AG09319 (cell line): ENCODE results near the gene FRAS1.

Experiments used
- DNase-seq: peaks from one replicate; pipeline ENCODE4 v3.0.0-alpha.2; 2010; ENCODE audit warnings: low read depth; ENCODE audit errors: extremely low read depth
- CTCF ChIP-seq: IDR thresholded peaks from 2 replicates; pipeline ENCODE4 v1.5.1; 2011; ENCODE audit warnings: low read depth, mild to moderate bottlenecking, inconsistent platforms, low read length, moderate library complexity

Gene FRAS1

GRCh38 chr4:78342125-78342524 lies 285.0 kb downstream of the FRAS1 start:
- TF ChIP-seq CTCF: no peak
- no peak for DNase-seq

GRCh38 chr4:78343682-78344081 lies 286.6 kb downstream of the FRAS1 start:
- TF ChIP-seq CTCF: no peak
- no peak for DNase-seq

- no peak for TF ChIP-seq CTCF
- no peak for DNase-seq
These were observed 288.1 kb downstream of the FRAS1 start for GRCh38 chr4:78345237-78345636.

GRCh38 chr4:78346222-78346621 lies 289.1 kb downstream of the FRAS1 start:
- DNase-seq: no peak
- no peak for TF ChIP-seq CTCF

- no peak for TF ChIP-seq CTCF
- DNase-seq: no peak
These were observed 290.4 kb downstream of the FRAS1 start for GRCh38 chr4:78347527-78347926.

- no peak for TF ChIP-seq CTCF
- no peak for DNase-seq
These were observed 296.8 kb downstream of the FRAS1 start for GRCh38 chr4:78353921-78354320.

- DNase-seq: no peak
- no peak for TF ChIP-seq CTCF
These were observed 297.7 kb downstream of the FRAS1 start for GRCh38 chr4:78354782-78355181.

- no peak for DNase-seq
- no peak for TF ChIP-seq CTCF
These were observed 298.2 kb downstream of the FRAS1 start for GRCh38 chr4:78355306-78355705.
